ENCODE results near the gene CSTF2T.

CSTF2T gene

GRCh38 chr10:51659344-51659743, 40.1 kb downstream of the CSTF2T start:
- TF ChIP-seq CTCF (conservative IDR thresholded peaks at IDR 0.05) (no peak), ZFX (IDR thresholded peaks at IDR 0.05) (no peak)
- H3K27ac ChIP-seq = no peak overlapping the region

DNA sequence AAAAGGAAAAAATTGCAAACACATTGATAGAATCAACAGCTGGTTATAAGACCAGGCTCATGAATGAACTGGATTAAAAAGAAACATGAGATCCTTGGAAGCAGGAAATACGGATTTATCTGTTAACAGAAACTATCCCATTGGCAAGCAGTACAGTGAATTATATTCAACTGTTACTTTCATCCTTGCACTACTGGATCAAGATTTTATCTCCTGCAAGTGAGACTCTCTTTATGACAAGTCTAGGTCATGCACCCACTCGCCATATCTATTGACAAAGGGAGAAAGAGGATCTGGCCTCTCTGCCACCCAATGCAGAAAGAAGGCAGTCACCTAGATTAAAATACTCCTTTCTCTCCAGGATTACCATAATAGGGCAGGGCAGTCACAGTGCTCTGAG, 41.4 kb downstream of the CSTF2T start:
- no peak for TF ChIP-seq CTCF (conservative IDR thresholded peaks at IDR 0.05)
- TF ChIP-seq ZFX (IDR thresholded peaks at IDR 0.05) = no peak
- no peak overlapping the region for H3K27ac ChIP-seq

DNA sequence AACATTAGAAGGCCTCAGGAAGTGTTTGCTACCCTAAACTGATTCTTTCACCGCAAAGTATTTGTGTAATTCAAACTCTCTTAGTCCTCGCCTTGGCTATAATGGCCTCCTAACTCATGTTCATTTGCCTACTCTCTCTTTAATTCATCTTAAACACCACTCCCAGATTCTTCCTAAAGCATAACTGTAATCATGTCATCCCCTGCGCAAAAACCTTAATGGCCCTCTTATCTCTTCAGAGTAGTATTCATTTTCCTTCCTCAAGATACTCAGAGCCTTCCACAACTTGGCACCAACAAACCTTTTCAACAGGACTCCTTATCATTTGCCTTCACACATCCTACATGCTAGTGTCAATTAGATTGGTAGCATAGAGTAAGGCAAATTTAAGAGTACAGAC, 42.9 kb downstream of the CSTF2T start:
- no peak overlapping the region for H3K27ac ChIP-seq
- TF ChIP-seq ZFX (IDR thresholded peaks at IDR 0.05) = no peak
- no peak for TF ChIP-seq CTCF (conservative IDR thresholded peaks at IDR 0.05)

- TF ChIP-seq ZFX (IDR thresholded peaks at IDR 0.05) (no peak), CTCF (conservative IDR thresholded peaks at IDR 0.05) (no peak)
These were observed 44.5 kb downstream of the CSTF2T start for GRCh38 chr10:51654918-51655317.

DNA sequence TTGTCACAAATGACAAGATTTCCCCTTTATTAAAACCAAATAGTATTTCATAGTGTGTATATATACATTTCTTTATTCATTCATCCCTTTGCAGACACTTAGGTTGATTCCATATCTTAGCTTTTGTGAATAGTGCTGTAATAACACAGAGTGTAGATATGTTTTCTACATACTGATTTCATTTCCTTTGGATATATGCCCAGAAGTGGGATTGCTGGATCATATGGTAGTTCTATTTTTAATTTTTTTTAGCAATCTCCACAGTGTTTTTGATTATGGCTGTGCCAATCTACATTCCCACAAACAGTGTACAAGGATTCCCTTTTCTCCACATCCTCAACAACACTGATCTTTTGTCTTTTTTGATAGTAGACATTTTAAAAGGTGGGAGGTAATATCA, 46.4 kb downstream of the CSTF2T start:
- no peak overlapping the region for H3K27ac ChIP-seq
- TF ChIP-seq ZFX (IDR thresholded peaks at IDR 0.05) = no peak
- no peak for TF ChIP-seq CTCF (conservative IDR thresholded peaks at IDR 0.05)

More at GRCh38 chr10:51654918-51655317, 44.5 kb downstream of the CSTF2T start:
- H3K27ac ChIP-seq = no peak overlapping the region

DNA sequence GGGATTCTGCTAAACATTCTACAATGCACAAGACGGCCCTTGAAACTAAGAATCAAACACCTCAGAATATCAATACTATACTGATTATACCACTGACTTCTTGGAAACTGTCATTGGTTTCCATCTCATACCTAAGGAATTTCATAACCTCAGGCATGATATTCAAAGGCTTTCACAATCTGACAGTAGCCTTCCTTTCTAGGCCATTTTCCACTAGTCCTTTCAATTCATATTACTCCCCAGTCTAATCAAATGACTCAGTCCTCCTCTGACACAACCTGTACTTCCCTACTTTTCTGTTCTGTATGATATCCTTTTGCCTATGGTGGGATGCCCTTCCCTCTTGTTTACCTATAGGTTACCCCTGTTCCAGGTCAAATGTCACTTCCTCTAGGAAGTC, 48.3 kb downstream of the CSTF2T start:
- H3K27ac ChIP-seq = no peak overlapping the region
- TF ChIP-seq ZFX (IDR thresholded peaks at IDR 0.05) (no peak), CTCF (conservative IDR thresholded peaks at IDR 0.05) (no peak)

DNA sequence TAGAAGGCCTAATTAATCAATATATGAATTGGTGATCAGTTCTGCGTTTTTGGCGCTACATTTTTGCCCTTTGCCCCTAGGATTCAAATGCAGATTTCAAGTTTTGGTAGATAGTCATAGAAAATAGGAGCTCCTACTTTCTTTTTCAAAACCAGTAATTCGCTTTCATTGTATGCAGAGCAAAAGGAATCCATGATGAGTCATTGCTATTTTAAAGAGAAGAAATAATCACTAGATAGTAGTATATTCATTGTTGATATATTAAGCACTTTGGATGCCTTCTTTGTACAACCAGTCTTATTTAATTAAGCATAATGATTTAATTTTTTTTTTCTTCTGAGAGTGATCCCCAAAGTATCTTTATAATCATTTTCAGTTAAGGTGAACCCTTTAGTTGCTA, 50.3 kb downstream of the CSTF2T start:
- TF ChIP-seq CTCF (conservative IDR thresholded peaks at IDR 0.05) (no peak), ZFX (IDR thresholded peaks at IDR 0.05) (no peak)
- no peak overlapping the region for H3K27ac ChIP-seq

Measured in C4-2B (cell line).